ENCODE measurements around the gene LLGL1.

DNA sequence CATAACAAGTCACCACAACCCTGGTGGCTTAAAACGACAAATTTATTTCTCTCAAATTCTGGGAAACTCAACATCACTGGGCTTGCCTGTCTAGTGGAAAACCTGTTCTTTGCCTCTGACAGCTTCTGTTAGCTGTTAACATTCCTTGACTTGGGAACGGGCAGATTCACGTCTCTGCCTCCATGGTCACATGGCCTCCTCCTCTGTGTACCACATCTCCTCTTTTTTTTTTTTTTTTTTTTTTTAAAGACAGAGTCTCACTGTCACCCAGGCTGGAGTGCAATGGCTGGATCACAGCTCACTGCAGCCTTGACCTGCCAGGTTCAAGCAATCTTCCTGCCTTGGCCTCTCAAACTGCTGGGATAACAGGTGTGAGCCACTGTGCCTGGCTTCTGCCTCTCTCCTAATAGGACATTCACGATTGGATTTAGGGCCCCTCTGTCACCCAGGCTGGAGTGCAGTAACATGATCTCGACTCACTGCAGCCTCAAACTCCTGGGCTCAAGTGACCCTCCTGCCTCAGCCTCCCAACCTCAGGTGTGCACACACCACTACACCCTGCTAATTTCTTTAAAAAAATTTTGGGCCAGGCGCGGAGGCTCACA lies 11.7 kb upstream of the LLGL1 start:
- TF ChIP-seq CTCF (IDR thresholded peaks at IDR 0.05 in 8 of 11, conservative IDR thresholded peaks at IDR 0.05 in 3 of 11) (no peak), POLR2AphosphoS5 (IDR thresholded peaks at IDR 0.05) (no peak)
